ENCODE results near the gene SLC24A4.

The SLC24A4 gene, protein sequence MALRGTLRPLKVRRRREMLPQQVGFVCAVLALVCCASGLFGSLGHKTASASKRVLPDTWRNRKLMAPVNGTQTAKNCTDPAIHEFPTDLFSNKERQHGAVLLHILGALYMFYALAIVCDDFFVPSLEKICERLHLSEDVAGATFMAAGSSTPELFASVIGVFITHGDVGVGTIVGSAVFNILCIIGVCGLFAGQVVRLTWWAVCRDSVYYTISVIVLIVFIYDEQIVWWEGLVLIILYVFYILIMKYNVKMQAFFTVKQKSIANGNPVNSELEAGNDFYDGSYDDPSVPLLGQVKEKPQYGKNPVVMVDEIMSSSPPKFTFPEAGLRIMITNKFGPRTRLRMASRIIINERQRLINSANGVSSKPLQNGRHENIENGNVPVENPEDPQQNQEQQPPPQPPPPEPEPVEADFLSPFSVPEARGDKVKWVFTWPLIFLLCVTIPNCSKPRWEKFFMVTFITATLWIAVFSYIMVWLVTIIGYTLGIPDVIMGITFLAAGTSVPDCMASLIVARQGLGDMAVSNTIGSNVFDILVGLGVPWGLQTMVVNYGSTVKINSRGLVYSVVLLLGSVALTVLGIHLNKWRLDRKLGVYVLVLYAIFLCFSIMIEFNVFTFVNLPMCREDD

DNA sequence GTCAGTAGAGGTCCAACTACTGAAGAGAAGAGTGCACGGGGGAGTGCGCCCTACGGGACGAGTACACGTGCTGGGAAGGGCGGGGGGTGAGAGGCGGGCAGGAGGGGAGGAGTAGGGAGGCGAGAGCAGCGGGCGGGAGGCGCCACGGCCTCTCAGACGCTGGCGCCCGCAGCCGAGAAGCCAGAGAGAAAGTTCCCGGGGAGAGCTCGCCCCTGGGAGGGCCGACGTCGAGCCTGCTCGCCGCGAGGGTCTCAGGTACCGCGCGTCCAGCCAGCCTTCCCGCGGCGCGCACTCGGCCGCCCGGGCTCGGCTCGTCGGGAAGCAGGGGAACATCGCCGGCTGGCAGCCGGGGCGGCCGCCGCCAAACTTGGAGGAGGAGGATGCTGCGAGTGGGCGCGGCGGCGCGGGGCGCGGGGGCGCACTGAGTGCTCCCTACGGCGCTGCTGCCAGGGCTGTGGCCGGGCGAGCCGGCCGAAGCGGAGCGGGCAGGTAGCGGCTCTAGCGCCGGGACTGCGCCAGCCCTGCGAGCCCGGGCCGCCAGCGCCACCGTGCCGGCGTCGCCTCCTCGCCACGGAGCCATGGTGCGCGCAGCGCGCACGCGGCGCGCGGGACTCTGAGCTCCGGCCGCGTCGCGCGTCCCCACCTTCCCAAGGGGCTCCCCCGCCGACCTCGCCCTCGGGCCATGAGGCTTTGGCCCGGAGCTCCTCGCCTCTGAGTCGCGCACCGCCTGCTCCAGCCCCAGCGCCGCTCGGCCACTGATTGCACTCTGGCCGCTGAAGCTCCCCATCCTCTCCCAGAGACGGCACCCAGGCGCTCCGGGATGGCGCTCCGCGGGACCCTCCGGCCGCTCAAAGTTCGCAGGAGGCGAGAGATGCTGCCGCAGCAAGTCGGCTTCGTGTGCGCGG, at the start of gene SLC24A4:
Gene SLC24A4 (plus strand): TSS at position 155 of the 905 bp plus-strand sequence. CDS start 666 bp downstream, at position 821.
- no peak for DNase-seq

DNA sequence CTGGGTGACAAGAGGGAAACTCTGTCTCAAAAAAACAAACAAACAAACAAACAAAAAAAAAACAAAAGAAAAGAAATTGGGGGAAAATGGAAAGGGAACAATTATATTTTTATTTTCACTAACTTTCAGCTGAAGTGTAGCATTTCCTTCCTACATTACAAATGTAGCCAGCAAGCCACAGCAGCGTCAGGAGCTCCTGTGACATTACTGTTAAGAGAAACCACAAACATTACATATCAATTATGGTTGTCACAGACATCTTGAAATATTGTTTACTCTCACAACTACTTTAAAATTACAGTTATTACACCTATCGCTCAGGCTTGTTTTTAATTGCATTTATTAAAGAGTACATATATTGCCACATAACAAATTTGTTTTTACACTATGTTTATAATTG, 49.8 kb upstream of the SLC24A4 start:
- DNase-seq: no peak

DNA sequence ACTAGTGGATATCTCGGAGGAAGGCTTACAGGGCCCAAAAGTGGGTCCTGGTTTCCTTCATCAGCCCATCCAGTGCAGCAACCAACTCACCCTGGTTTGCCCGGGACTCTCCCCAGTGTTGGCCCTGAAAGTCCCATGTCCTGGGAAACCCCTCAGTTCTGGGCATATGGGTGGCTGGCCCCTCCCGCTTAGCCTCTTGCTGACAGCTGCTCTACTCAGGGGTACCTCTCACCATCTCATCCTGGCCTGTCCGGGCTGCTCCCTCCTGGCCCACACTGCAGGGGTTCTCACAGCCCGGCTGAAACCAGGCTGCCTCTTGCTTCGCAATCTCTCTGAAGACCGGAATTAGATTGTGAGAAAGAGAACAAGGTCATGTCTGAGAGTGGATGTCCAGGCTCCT, 48.9 kb upstream of the SLC24A4 start:
- no peak for DNase-seq

DNA sequence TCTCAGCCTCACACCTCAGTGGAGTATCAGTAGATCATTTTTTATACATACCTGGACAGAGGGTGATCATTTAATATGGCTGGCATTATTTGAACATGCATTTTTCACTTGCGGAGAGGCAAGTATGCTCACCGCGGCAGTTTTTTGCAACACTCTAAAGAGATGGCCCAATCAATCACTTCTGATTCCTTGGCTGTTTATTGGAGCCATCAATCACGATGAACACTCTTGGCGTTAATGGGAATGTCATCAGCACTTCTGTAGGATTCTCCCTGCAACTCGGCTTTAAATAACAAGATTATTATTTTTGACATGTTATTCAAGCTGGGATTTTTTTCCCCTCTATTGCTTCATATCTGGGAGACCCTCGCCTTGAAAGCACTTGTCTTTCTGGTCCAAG, 46.9 kb upstream of the SLC24A4 start:
- no peak for DNase-seq

DNA sequence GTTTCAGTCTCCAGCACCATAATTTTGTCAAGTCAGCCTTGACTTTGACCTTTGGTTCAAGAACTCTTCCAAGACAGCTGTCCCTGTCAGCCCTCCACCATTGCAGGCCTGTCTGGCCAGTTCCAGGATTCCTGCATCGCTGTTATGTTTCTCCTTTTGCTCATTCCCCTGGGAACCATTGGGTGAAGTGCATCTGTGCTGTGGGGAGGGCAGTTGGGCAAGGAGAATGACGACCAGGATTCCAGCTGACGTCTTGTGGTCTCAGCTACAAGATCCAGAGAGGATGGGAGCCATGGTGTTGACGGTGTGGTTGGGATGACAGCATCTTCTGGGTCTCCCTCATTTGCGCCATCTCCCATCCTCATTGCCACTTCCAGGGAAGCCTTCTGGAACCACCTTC, 45.9 kb upstream of the SLC24A4 start:
- DNase-seq: no peak

DNA sequence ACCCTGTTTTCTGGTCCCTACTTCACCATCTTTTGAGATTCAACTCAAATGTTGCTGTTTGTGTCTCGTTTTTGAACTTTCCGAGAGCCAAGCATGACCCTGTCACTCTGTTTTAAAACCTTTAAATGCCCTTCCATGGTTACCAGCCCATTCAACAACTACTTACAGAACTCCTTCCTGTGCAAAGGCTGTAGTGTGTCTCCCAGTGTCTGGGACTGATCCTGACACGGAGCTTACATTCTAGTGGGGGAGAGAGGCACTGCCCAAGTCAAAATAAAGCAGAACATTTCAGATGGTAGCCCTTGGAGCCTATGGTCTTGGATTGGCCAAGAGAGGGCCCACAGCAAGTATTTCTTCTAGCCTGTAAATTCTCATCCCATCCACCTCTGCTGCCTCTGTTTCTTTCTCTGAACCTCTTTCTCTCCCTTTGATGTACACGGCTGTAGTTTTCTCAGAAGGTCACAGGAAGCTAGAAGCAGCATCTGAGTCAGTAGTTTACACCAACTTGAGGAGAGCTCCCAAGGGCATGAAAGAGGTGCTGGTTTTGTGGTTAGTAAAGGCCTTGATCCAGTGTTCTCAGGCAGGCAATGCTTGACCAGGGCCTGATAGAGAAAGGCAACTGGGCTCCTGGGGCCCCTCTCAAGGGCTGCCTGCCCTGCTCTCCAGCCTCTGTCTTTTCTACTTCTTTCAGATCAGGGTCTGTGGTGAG, 42.3 kb upstream of the SLC24A4 start:
- no peak for DNase-seq

DNA sequence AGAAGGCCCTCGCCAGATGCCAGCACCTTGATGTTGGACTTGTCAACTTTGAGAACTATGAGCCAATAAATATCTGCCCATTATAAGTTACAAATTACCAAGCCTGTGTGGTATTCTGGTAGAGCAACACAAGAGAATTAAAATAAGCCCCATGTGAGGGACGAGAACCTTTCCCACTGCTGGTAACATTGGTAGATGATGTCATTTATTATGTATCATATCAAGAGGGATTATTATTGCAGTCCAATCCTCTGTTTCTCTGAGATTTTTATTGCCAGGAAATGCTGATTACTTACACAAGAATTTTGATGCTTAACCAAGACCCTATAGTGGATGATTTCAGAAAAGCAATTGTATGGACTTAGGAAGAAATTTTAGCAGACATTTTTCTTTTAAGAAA, 40.3 kb upstream of the SLC24A4 start:
- DNase-seq: no peak

DNA sequence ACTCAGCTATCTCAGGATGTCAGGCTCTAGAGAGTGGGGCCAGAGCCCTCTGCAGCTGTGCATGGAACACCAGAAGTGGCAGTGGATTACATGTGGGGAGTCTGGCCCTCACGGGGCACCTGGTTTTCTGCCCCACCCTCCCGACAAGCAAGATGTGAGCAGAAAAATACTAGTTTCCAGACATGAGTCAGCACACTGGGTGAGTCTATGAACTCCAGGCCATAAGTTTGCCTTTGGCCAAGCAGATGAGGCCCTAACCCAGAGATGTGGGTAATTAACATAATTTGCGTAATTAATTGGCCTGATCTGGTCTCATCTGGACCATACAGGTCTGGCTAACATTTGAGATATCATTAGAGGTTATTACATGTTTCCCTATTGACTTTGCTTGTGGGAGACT, 37.7 kb upstream of the SLC24A4 start:
- no peak for DNase-seq

DNA sequence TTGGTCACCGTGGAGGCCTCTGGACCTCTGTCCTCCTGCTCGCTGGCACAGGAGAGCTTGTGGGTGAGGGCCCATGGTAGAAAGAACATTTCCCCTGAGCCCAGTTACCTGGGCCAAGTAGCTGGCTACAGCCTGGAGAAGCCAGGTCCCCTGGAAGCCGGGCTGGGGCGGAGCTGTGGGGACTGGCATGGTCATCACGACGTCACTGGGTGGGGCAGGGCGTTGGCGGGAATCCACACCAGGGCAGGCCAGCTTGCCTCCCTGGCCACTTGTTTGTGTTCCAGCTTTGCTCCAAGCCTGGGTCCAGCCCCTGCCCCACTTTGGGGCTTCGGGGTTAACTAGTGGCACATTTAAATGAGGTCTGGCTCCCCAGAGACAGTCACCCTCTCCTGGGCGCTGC, 35.0 kb upstream of the SLC24A4 start:
- DNase-seq: no peak

DNA sequence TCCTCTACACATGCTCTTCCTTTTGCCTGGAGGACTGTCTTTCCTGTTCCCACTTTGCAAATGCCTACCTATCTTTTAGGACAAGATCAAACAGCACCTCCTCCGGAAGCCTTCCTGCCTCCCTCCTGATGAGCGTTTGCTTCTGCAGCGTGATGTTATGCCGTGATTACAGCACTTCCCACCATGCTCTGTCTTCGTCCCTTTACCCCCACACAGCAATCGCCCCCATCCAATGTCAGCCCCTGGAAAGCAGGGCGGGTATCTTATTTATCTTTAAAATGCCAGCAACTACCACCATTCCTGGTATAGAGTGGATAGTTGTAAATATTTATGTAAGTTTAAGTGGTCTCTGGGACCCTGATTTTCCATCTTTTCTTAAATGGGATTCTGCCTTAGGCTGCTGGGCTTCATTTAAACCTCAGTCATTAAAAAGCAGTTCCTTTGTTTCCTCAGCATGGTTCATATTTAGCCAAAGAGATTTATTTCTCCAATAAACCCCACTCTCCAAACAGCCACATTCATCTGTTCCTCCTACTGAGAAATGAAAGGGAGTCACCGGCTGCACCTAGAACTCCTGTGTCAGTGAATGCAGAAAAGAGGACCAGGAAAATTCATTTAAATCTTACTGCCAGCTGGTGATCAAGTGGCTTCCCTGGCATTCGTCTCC, 33.8 kb upstream of the SLC24A4 start:
- no peak for DNase-seq

DNA sequence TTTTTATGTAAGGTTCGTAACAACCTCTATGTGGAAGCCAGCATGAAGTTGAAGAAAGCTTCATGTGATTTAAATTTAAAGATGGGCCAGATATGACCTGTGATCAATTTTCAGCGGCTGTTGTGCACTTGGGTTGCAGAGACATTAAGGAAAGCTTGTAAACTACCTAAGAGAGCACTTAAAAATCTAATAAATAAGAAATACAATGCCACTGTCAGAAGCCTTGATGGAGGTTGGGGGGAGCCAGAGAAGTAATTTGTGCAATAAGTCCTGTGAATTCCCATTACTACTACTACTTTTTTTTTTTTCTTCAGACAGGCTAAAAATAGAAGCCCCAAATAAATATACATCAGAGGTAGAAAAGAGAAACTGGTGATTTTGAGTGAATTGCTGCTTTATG, 30.3 kb upstream of the SLC24A4 start:
- DNase-seq: no peak

DNA sequence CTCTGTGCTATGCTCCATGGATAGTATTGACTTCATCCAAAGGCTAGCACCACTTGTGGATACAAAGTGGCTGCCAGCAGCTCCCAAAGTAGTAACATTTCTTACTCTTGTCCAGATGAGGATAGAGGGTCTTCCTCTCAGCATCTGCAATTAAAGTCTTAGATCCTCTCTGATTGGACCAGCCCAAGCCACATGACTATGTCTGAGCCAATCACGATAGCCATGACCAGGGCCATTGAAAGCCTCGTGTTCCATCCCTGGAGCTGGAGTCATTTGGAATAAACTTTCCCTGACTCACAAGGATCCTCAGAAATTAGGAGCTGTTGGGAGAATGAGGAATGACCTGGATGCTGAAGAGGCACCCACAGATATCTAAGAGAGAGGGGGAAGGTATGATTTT, 28.5 kb upstream of the SLC24A4 start:
- DNase-seq: no peak

DNA sequence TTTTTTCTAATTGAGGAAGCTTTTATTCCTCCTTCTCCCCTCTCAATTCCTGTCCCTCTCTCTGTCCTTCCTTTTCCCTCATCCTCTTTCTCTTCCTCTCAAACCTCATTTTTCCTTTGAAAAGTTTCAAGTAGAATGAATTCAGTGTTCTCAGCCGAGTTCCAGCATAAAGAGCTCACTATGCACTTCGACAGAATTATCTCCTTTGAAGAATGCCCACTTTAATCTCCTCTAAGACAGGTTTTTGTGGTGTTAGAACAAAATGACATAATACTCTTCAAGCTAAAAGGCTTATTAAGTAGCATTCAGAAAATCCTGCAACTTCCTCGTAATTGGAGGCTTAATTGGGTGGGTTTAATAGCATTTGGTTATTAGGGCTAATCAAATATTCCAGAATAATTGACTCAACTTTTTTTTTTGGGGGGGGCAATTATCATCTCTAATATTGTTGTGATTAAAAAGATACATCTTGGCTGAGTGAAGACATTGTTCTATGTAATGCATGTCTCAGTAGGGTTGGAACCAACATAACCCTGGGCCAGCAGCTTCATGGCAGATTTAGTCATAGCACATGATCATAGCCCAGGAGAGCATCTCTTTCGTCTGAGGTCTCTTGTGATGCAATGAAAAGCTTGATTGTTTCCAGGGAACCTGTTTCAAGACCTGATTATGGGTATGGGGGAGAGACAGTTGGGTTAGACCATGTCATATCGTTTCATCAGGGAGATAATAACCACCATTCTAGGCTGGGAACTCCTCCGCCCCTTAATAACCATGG, 25.0 kb upstream of the SLC24A4 start:
- no peak for DNase-seq

DNA sequence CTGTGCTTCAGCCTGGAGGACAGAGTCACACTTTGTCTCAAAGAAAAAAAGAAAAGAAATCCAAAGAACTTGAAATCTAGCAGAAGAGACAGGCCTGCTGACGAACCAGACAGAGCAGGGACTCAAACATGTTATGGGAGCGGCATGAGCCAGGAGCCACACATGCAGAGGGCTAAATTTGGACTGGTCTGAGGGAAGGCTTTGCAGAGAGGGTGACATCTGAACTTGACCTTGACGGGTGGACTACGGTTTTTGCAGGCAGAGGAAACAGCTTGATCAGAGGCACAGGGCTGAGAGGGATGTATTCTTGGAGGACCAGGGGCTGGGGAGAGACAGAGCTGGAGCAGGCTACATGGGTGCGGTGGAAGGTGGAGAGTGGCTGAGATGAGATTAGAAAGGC, 20.5 kb upstream of the SLC24A4 start:
- no peak for DNase-seq

DNA sequence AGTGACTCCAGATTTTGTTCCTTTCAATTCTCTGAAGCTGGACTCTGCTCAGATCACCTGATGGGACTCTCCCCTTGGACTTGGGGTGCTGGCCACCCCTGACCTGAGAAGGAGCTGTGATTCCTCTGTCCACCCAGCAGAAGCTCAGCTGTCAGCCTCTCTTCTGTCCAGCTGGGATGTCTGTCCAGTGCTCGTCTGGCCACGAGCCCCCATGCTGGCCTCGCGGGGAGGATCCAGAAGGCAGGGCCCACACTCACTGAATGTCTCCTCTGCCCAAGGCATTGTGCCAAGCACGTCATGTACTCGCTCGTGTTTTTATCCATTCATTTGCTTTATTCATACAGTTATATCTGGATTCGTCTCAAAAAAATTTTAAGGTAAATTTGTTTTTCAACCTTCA, 14.2 kb upstream of the SLC24A4 start:
- DNase-seq: no peak

DNA sequence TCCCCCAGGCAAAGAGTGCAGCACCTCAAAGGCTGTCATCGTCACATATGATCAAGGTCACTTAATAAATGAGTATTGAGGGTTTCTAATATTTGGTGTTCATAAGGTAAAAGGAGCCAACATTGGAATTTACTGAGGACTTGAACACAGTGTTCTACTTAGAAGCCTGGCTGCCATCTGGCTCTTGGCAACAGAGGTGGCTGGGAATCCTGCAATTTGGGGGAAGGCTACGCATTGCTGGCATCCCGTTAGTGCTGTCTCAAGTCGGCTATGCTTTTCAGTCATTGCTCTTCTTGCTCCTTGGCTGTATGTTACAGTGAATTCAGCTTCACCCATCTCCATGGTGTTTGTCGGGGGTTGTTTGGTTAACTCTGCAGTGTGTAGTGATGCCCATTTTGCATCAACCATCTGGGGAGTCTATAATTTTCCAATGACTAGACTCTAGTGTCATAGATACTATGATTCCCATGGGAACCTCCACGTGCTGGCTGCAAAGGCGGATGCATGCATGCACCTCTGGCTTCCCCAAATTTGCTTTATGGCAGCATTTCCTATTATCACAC, 12.9 kb upstream of the SLC24A4 start:
- DNase-seq: no peak

DNA sequence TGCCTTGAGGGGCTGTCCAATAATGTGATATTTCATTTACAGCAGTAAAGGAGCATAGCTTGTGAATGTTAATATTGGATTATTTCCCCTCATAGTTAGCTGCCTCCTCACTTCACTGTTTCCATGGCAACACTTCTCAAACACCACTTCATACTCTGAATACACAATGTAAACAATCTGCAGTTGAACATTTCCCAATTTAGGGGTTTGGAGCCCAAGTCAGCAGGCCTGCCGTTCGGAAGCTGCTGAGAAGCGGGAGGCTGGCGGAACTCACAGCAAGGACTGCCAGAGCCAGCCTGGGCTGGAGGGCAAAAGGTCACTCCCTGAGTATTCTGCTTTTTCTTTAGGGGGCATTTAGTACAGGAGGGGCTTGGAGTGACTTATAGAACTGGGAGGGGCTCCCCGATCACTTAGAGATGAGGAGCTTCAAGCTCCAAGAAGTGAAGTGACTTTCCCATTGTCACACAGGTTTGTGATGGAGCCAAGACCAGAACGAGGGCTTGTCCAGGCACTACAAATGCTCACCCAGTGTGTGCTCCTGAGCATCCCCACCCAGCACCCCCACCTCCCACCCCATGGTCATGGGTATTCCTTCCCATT, 12.1 kb upstream of the SLC24A4 start:
- no peak for DNase-seq

DNA sequence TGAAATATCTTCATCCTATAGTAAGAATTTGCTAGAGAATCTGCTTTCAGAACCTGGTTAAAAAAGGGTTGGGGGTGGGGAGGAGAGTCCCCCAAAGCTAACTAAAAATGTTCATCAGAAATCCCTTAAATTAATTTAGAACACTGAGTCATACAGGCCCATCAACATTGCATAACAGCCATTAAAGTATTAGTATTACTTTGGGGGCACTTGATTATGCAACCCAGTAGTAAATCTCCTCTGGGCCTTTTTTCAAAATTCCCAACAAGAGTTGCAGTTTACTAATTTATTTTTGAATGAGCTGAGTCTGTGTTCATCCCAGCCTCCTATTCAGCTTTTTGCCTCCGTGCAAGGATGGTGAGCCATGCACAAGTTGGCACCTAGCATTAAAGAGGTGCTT, 8.8 kb upstream of the SLC24A4 start:
- no peak for DNase-seq

DNA sequence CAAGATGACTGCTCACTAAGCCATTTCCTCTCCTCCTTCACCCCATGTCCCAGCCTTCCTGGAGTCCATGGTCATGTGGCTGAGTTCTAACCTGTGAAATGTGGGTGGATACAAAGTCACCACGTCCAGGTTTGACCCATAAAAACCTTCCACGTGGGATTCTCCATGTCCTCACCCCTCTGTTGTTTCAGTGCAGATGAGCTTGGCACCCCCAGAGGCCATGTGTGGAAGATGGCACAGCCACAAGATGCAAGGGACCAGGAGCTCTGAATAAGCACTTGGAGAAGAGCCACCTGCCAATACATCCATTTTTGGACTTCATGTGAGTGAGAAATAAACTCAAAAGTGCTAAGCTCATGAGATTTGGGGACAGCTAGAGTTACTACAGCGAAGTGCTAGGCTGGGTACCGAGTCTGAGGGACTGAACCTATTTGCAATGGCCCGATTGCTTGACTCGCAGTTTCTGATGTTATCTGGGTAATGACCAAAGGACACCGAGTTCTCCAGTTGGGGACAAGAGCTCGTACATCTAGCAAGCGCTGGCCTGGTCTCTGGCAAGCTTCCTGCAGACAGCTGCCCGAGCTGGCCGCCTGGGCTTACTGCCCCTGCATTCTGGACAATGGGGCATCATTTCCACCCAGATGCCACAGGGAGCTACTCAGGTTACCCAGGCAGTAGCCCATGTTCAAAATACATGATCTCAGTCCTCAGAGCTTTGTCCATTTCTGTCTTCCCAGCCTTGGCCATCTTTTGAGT, 7.7 kb upstream of the SLC24A4 start:
- no peak for DNase-seq

DNA sequence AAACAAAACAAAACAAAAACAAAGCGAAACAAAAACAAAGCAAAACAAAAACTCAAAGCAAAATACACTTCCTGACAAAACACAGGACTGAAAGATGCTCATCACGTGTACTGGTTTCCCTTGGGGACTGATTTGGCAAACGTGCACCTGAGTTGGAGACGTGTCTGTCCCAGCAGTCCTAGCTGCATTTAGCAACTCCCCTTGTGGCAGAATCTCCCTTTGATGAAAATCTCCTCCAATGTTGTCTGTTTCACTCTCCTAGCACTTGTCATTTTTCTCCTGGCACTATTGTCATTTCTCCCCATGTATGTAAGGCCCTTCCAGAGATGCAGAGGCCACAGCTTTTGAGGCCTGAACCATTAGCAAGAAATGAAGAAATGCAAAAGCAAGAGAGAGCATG, 6.8 kb upstream of the SLC24A4 start:
- DNase-seq: no peak

Data from CD4-positive, alpha-beta T cell treated with Interleukin-12 subunit alpha and Interleukin-12 subunit beta, for 1 hour (primary cell).